Left renal cortex interstitium (tissue), 4 donors: Measurements from ENCODE around the gene TREM2. TPM values are rescaled to one million over a fixed set of nuclear protein-coding genes. Genes with fewer than 3 reads are reported as not detected.
"Not testable (repeated sequence)": the region's sequence is repeated elsewhere in the genome, so short reads cannot be mapped to it uniquely, and the experiment has no call there.

Experiments
- DNase-seq, 4 donors: peaks; one replicate each; pipeline ENCODE4 v3.0.0-alpha.2; 2013; ENCODE audit warnings: low read depth in 4 of 4, low spot score in 2 of 4, missing footprints in 1 of 4
- polyA plus RNA-seq, 4 donors: library from polyadenylated mRNA; unstranded; fragments of 120-200 nt; gene quantifications; one replicate each; pipeline ENCODE4 v1.2.1, GENCODE V29; 2013; ENCODE audit not compliant: insufficient read length in 4 of 4

TREM2 gene
- polyA plus RNA-seq: under 1 TPM; 0.28 to 0.55 (median 0.41) TPM

- DNase-seq: no peak
Observed at GRCh38 chr6:41162687-41163418, at the start of gene TREM2. TREM2 (minus strand) TSS chr6:41163116; CDS start chr6:41163082, 34 bp downstream.

DNA sequence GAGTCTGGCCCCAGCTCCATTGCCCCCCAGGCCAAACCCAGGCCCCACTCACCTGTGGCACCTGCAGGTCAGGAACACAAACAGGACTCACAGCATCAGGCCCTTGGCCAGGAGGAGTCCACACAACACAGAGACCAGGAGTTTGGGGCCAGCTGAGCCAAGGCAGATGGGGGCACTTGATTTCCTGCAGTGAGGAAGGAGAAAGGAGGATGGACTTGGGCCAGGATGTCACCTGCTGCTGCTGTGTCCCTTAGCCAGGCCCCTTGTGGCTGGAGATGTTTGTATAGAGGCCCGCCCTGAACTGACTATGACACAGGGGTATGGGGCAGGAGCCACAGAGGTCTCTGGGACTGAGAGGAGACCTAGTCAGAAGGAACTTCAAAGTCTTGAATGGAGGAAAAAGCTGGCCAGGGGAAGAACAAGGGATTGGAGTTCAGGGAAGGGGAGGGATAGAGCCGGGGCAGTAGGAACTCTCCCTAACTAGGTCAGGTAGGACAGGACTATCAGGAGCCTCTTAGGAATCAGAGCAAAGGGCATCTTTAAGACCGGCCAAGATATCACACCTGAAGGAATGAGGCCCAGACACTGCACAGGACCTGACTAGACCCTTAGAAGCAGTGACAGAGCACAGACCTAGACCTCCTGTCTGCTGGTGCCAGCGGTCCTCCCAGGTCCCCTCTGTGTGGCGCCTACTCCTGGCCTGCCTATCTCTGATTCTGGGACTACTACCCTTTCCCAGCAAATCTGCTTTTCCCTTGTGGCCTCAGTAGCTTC is 46.8 kb upstream of the TREM2 start:
- DNase-seq: no peak

DNA sequence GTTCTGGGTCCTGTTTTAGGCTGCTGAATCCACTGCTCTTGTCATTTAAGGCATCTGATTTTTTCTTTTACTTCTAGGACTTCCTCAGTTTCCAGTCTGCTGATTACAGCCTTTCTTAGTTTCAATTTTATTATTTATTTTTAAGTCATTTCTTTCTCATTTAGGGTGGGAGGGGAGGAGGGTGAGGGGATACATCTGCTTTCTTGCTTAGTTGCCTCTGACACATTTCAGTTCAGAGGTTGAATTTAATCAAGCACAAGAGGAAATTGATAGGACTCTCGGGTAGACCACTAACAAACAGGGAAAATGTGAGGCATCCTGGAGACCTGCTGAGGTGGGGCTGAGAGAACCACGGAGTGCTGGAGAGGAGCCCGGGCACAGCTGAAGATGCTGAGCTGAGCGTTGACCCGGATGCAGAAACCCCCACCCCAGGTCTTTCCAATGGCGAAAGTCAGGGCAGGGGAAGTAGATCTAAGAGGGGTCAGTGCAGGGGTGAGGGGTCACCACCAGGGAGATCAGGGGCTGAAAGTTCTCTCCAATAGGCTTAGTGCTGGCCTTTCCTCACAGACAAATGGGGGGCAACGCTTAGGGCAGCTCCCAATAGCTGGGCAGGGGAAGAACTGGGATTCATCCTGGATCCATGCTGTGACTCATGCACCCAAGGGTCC is 45.7 kb upstream of the TREM2 start:
- DNase-seq: no peak

DNA sequence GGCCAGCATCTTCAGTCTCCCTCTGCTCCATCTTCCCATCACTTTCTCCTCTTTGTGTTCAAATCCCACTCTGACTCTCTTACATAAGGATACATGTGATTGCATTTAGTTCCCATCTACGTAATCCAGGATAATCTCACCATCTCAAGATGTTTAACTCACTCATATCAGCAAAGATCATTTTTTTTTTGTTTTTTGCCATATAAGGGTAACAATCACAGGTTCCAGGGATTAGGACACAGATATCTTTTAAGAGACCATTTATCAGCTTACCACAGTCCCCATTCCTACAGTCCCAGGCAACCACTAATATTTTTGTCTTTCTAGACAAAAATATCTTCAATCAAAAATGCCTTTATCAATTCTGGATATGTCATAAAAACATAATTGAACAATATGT is 41.2 kb upstream of the TREM2 start:
- no peak for DNase-seq

- DNase-seq: no peak
Observed at GRCh38 chr6:41201764-41202173, 38.9 kb upstream of the TREM2 start.

DNA sequence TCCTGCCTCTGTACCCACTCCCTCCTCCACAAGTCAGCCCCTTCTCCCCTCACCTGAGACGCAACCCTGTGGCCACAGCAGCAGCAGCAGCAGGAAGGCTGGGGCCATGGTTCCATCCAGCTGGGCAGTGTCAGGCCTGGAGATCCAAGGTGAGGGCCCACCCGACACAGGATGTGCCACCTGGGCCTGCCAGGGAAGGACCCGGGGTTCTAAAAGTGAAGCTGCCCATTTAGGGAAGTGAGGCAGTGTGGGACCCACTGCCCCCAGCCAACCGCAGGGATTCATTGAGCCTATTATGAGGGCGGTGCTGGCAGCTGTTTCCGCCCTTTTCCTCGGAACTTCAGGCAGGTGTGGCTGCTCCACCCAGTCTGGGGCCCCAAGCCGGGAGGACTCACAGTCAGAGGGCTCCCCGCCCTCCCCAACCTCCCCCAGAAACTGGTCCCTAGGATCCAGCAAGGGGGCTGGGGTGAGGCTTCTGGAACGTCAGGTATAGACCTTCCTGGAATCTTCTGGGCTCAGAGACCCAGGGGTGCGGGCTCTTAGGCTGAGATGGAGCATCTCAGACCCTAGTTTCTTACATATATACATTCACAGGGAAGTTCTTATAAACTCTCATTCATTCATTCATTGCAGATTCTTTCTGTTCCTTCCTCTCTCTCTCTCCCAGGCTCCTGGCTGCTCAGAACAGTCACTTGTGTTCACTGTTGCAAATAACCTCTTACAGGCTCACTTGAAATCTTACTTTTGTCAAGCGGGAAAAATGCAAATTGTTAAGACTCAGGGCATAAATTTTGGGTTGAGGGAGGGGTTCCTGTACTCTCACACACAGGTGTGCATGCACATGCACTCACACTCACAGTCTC is 38.2 kb upstream of the TREM2 start, which contains the start of gene TREML2:
TREML2 (minus strand) TSS at position 249 of the 863 bp plus-strand sequence; CDS start at position 108, 141 bp downstream.
- DNase-seq: no peak

GRCh38 chr6:41200296-41200900 is 37.5 kb upstream of the TREM2 start:
- DNase-seq: no peak

DNA sequence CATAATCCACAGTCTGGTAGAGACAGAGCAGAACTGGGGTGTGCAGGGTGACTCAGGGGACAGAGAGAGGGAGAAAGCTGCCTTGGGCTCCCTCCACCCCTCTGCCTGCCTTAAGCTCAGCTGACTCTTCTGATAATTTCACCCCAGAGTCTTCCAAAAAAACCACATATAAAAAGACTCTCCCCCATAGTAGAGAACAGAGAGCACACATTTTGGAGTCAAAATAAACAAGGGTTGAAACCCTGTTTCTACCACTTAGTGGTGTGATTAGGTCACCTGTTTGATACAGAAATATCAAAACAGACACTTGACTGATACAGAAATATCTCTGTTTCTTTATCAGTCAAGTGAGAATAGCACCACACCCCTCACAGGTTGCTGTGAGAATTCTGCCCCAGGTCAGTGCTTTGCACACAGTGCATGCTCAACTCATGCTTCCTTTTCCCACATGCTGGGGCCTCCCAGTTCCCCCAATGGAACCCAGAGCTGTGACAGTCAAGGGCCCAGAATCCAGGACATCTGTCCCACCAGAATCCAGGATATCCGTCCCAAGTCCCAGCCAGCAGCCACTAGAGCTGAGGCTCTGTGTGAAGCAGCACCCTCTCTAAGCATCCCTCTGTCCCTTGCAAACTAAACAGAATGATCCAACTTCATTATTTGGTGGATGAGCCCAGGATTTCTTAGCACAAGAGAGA is 36.8 kb upstream of the TREM2 start:
- DNase-seq: no peak

- no peak for DNase-seq
Observed at GRCh38 chr6:41197234-41197633, 34.3 kb upstream of the TREM2 start.

DNA sequence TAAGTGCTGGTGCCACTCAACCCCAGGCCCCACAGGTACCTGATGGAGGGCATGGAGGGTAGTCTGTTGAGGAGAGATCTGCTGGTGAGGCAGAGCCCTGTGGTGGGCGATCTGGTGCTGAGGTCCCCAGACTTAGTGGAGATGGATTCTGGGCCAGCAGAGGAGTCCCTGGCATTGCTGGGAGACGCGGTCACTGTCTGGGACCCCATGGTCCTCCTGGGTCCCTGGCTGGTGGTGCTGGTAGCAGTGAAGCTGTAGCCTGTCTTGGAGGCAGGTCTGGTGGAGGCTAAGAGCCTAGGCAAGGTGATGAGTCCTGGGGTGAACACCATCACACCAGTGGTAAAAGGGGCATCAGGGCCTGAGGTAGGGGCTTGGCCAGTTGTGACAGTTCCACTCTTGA is 31.5 kb upstream of the TREM2 start:
- DNase-seq: no peak

DNA sequence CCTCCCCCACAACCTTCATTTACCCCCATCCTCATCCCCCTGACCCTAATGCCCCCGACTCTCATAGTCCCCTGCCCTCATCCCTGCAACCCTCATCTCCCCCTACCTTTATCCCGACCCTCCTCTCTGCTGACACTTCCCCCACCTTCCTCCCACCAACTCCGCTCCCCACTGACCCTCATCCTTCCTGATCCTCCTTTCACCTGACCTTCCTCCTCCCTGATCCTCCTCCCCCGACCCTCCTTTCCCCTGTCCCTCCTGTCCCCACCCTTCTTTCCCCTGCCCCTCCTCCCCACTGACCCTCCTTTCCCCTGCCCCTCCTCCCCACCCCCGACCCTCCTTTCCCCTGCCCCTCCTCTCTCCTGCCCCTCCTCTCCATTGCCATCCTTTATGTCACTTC is 31.0 kb upstream of the TREM2 start:
- DNase-seq: no peak

DNA sequence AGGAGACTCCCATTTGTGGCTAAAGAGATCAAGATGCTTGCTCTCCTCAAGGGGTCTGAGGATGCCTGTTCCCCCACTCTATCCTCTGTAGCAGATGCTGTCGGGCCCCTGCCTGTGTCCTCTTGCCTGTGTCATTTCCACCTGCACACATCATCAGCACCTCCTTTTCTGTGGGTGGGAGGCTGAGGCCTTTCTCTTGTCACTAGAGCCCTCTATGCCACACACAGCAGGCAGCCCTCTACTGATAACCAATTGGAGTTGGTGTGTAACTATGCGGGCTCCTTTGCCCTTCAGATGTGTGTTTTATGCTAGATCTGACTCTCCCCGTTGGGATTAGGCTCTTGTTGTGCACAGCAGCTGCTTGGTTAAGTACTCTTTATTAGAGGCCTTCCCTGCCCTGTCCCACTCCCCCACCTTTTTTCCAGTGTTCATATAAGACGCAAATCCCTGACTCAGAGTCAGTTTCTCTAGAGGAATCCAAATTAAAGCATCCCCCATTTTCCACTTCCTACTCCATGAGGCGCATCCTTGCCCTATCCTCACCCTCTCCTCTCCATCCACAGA is 30.3 kb upstream of the TREM2 start:
- DNase-seq: no peak

DNA sequence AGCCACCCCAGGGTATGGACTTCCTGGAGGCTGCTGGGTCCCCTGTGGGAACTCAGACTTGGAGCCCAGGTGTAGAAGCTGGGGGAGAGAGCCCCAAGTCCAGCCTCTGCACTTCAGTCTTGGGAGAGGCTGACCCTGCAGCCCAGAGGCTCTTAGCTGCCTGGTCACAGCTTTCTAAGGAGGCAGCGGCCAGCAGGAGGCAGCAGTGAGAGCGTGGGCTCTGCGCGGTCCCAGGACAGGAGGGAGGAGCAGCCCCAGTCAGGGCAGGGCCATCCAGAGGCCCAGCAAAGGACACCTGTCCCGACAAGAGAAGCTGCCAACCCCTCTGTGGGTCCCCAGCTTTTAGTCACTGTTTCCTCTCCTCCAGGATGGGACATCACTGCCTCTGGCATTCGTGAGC is 28.7 kb upstream of the TREM2 start:
- DNase-seq: no peak

DNA sequence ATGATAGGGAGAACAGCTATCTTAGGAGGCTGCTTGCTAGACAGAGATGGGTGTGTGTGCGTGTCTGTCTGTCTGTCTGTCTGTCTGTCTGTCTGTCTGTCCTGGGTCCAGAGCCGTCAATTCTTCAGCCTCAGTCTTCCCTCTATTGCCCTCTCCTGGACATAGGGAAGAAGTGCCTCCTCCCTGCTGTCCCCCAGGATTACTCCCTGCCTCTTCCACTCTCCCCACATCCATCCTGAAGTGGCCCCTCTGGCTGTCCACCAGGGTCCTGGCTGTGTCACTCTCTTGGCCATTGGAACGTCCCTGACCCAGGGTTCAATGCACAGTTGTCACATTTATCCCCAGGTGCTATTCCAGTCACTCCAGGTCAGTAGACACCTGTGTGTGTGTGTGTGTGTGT is 27.9 kb upstream of the TREM2 start:
- DNase-seq: no peak

DNA sequence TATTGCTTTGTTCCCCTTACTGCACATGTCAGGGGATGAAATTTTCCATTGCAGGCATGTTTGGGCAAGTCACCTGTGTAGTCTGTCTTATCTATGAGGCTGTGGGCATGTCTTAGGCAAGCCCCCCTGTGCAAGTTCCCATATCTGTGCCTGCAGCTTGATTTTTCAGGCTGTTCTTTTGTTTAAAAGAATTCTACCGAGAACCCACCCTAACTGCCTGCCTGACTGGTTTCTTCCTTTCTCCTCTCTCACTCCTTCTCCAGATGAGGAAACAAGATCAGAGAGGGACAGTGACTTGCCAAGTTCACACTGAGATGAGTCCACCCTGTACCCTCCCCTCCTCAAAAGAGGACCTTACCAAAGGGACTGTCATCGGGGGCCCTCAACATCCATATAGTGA is 27.1 kb upstream of the TREM2 start:
- DNase-seq: no peak

DNA sequence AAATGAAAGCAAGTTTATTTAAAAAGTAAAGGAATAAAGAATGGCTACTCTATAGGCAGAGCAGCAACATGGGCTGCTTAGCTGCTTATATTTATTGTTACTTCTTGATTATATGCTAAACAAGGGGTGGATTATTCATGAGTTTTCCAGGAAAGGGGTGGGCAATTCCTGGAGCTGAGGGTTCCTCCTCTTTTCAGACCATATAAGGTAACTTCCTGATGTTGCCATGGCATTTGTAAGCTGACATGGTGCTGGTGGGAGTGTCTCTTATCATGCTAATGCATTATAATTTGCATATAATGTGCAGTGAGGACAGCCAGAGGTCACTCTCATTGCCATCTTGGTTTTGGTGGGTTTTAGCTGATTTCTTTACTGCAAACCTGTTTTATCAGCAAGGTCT is 26.1 kb upstream of the TREM2 start:
- not testable (repeated sequence) for DNase-seq

- no peak for DNase-seq
Observed at GRCh38 chr6:41187924-41188886, 25.3 kb upstream of the TREM2 start.

DNA sequence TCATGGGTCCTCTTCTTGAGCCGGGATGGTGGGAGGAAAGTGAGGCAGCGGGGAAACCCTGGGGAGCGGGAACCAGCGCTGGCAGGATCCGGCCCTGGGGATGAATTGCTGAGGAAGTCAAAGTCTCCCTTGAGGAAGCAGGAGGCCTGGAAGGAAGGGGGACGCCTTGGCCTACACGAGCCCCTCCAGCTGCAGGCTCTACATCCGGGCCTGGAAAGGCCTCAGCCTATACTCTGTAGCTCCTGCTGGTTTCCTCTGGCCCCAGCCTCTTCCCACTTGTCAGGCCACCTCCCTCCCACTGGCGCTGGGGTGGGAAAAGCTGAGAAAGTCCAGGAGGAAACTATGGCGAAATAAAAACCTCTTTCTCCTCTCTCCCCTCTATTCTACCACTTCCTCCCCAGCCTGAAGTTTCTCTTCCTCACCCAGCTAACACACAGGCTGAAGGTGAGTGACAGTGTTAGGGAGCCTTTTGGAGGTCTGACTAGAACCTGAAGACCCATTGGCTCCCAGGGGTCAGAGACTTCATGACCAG is 23.2 kb upstream of the TREM2 start:
- DNase-seq: no peak
